Stimulated activated CD4-positive, alpha-beta T cell treated with anti-CD3 and anti-CD28 coated beads, Interleukin-15, amount 100 ng/mL, for 48 hours (primary cell): ENCODE data around the gene MLX.
"Not testable (repeated sequence)": the region's sequence is repeated elsewhere in the genome, so short reads cannot be mapped to it uniquely, and the experiment has no call there.

ENCODE experiments used
- DNase-seq, 2 donors: peaks; one replicate each; pipeline ENCODE4 v3.0.0-alpha.2; 2020; ENCODE audit warnings: low read depth in 2 of 2

MLX gene

GRCh38 chr17:42555122-42555622, 11.7 kb upstream of the MLX start:
- no peak for DNase-seq

DNA sequence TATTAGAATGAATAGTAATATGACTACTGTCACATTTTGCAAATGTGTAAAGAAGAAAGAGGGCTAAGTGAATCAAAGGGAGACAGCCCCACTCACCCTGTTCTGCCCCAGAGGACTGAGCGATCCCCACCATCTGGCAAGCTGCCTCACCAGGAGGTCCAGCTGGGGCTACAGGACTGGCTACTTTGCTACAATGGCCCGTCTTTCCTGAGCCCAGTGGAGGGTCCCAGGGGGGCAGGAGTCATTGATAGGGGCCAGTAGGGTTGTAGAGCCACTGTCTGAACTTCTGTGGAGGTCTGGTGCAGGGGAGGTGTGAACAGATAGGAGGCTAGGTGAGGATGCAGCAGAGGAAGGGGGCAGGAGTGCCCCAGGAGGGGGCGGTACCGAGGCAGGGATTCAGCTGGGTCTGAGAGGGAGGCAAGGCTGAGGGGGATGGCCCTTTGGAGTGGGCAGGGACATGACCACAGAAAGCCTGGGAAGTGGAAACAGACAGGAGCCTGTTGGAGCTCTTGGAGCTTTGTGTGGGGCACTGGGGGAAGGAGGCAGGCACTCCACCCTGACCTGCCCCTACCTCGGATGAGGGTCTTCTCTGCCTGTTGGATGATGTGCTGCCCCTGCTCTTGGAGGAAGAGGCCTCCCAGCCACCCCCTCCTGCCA, 10.8 kb upstream of the MLX start:
- not testable (repeated sequence) for DNase-seq

GRCh38 chr17:42559075-42559474, 7.8 kb upstream of the MLX start:
- no peak for DNase-seq

- no peak for DNase-seq
These were observed 6.7 kb upstream of the MLX start for GRCh38 chr17:42560246-42560645.

- peak; percentile 90 to 91 for DNase-seq
These were observed 5.0 kb upstream of the MLX start, which contains the start of gene COASY for GRCh38 chr17:42561897-42562387. Gene COASY, plus strand, starts transcription at chr17:42562148. Its CDS starts 475 bp downstream, at chr17:42562623.

DNA sequence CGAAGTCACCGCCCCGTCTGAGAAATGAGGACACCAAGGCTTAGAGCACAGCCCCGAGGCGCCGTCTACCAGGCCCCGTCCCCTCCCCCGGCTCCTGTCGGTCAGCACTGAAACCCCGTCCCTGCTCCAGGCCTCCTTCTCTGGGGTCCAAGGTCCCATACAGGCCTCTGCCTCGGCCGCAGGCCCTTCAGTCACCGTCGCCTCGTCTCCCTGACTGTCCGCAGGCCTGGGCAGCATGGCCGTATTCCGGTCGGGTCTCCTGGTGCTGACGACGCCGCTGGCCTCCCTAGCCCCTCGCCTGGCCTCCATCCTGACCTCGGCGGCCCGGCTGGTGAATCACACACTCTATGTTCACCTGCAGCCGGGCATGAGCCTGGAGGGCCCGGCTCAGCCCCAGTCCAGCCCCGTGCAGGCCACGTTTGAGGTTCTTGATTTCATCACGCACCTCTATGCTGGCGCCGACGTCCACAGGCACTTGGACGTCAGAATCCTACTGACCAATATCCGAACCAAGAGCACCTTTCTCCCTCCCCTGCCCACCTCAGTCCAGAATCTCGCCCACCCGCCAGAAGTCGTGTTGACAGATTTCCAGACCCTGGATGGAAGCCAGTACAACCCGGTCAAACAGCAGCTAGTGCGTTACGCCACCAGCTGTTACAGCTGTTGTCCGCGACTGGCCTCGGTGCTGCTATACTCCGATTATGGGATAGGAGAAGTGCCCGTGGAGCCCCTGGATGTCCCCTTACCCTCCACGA, 4.3 kb upstream of the MLX start:
- no peak for DNase-seq

DNA sequence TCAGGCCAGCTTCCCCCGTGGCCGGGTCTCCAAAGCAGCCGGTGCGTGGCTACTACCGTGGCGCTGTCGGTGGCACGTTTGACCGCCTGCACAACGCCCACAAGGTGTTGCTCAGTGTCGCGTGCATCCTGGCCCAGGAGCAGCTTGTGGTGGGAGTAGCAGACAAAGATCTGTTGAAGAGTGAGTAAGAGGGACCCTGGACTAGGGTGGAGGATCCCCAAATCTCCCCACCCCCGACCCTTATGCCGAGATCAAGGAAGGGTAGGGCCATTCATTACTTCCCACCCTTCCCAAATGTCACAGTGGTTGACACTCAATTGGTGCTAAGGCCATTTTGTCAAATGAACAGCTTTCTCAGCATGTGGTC, 3.8 kb upstream of the MLX start:
- DNase-seq, result no peak

GRCh38 chr17:42563543-42563942, 3.4 kb upstream of the MLX start:
- no peak for DNase-seq

DNA sequence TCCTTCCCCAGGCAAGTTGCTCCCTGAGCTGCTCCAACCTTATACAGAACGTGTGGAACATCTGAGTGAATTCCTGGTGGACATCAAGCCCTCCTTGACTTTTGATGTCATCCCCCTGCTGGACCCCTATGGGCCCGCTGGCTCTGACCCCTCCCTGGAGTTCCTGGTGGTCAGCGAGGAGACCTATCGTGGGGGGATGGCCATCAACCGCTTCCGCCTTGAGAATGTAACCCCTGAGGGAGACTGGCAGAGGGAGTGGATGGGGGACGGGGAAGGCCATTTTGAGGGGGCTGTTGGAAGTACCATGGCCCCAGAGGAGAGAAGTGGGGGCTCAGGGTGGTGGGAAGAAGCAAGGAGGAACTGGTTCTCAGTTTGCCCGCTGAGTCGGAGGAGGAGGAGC, 3.0 kb upstream of the MLX start:
- DNase-seq, result no peak

DNA sequence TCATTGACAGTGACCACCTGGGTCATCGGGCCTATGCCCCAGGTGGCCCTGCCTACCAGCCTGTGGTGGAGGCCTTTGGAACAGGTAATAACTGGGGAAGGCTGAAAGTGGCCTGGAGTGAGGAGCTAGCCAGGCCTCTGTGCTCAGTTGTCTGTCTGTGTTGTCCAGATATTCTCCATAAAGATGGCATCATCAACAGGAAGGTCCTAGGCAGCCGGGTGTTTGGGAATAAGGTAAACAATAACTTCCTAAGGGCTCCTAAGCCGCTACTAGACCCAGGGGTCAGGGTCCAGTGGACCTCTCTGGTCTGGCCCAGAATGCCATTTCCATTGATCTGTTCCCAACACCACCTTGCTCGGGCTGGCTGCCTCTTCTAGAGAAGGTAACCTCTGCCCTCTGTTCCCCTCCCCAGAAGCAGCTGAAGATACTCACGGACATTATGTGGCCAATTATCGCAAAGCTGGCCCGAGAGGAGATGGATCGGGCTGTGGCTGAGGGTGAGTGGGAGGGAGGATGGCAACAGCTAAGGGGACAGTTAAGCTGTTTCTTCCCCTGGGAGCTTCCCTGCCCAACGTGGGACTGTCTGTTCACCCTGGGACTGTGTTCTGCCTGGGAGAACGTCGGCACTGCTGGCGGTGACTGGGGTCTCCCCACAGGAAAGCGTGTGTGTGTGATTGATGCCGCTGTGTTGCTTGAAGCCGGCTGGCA, 1.9 kb upstream of the MLX start:
- no peak for DNase-seq

- no peak for DNase-seq
These were observed 1.2 kb upstream of the MLX start for GRCh38 chr17:42565523-42566214.

DNA sequence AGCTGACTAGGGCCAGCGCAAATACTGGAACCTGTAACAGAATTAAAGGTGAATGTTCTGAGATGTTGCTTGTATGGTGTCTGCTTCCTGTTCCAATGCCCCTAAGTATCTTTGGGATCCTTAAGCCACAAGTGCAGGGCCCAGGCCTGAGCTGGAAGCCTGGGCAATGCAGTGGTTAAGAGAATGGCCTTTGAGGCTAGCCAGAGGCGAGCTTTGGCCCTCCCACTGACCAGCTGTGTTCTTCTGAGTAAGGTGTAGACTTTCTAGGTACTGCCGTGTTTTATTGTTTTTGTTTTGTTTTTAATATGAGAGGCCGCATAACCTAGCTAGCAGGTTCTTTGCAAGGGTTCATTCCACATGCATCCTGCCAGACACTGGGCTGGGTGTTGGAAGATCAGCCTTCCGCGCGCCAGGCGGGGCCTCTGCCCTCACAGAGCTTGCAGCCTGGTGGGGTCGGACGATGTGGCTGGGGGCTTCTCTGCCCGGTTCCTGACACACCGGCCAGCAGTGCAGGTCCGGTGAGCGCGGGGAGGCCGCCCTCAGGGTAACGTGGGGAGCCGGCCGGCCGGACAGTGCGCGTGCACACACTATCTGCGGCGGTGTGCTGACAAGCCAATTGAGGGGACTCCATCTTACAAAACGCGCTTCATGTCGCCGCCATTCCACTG, 551 bp upstream of the MLX start:
- DNase-seq, result no peak

- DNase-seq, result no peak
These were observed 1.6 kb downstream of the MLX start for GRCh38 chr17:42568341-42569111.

DNA sequence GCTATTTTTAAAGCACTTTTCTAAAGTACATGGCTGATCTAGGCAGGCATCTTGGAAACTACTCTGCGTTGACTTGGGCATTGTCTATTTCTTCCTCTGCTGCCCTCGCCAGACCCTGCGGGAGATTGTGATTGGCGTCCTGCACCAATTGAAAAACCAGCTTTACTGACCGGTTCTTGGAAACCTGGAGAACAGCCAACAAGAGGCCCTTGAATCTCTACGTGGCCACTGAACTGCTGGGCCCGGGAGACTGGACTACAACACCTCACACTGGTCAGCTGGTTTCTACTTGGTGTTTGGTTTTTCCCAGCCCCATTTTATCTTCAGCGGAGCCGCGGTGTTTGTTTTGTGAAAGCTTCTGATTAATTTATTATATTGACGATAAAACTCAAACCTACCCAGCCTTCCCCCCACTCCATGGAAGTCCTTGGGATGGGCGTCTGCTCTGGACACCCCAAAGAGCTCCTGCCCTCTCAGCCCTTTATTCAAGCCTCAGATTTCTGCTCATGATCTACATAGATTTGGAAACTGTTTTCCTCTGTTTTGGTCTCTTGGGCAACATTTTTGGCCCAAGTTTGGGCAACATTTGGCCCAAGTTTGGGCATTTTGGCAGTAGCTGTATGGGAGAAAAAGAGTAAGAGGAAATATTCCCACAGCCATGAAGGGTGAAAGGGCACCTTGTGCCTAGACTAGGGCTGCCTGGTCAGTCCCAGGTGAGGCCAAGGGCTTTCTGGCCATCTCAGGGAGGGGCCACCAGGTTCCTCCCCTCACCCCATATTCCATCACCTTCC, 4.7 kb downstream of the MLX start:
- no peak for DNase-seq

- DNase-seq, result no peak
These were observed 6.2 kb downstream of the MLX start for GRCh38 chr17:42573095-42573494.

- no peak for DNase-seq
These were observed 7.6 kb downstream of the MLX start for GRCh38 chr17:42574463-42574862.

DNA sequence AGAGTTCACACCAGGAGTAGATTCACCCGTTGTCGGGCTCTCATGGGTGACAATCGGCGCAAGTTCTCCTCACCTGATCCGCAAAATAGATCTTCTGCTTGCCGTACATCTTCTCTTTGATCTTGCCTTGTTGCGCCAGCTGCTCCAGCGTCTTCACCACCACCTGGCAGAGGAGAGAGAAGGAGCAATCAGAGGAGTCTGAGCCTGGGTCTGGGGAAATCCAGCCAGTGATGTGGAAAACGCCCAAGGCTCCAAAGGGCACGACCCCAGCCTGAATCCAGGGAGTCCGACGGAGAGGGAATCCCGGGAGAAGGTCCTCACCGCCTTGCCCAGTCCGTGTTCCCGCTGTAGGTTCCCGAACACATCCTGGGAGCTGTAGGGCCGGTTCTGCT, 10.2 kb downstream of the MLX start:
- no peak for DNase-seq

- peak; percentile 91 to 94 for DNase-seq
These were observed 10.8 kb downstream of the MLX start, which contains the start of gene PSMC3IP for GRCh38 chr17:42577532-42578281. Gene PSMC3IP, minus strand, starts transcription at chr17:42577729. Its CDS starts 43 bp downstream, at chr17:42577686.
